HCT116 (cell line): ENCODE measurements around the gene GNAS. TPM values are rescaled to one million over a fixed set of nuclear protein-coding genes. Genes with fewer than 3 reads are reported as not detected.

ENCODE experiments used
- ATAC-seq: fragments of 200-7000 bp; cut with Tn5 transposase; 2 replicates; pipeline ENCODE4 v1.9.1; 2020; ENCODE audit warnings: mild to moderate bottlenecking, moderate library complexity
- BruUV-seq: library from RNA; stranded (reverse); fragments of 400-500 nt; replicated peaks from 2 replicates; lab custom pipeline; 2021; lab: Mats Ljungman, UMichigan
- CTCF ChIA-PET: fragments of 300-600 bp; sonication (Branson Sonifier 250); formaldehyde crosslinking; loops from one replicate; lab custom pipeline; 2021; ENCODE audit warnings: antibody characterized with exemption; lab: Charles Lee
- POLR2A ChIA-PET: fragments of 300-600, 350-600 bp; sonication (Branson Sonifier 250); formaldehyde crosslinking; loops from one replicate; lab custom pipeline; 2021; ENCODE audit warnings: antibody characterized with exemption; lab: Charles Lee
- RAD21 ChIA-PET, 2 experiments: fragments of 300-600 bp; sonication (Branson Sonifier 250); formaldehyde crosslinking; loops; one replicate each; lab custom pipeline; 2023; ENCODE audit warnings: low total read pairs in 2 of 2; ENCODE audit not compliant: uncharacterized antibody in 2 of 2, unreplicated experiment in 2 of 2, low non-redundant PET in 1 of 2; lab: Charles Lee
- DNase-seq: peaks from one replicate; pipeline ENCODE4 v3.0.0-alpha.2; 2010; ENCODE audit warnings: low read depth, low spot score
- H2AFZ ChIP-seq: fragments of 200-600 bp; shearing (Covaris generic), sonication (generic); 2 replicates; pipeline ENCODE4 v1.6.1; 2017; ENCODE audit warnings: low read depth, mixed run types, mixed read lengths, antibody characterized with exemption, low read length; ENCODE audit not compliant: poor library complexity, severe bottlenecking
- H3K27ac ChIP-seq: 2 replicates; pipeline ENCODE4 v1.5.1; 2012; ENCODE audit warnings: low read depth, low read length
- H3K27me3 ChIP-seq: fragments of 200-600 bp; sonication (generic); 2 replicates; pipeline ENCODE4 v1.6.1; 2016; ENCODE audit warnings: mixed run types, low read length, mixed read lengths; ENCODE audit not compliant: insufficient read depth
- H3K36me3 ChIP-seq, 2 experiments: fragments of 200-500 bp in 1 of 2; fragments of 200-600 bp in 1 of 2; sonication (Bioruptor generic) in 1 of 2; sonication (generic) in 1 of 2; 2 replicates each; pipeline versions ENCODE4 v1.5.1 to v1.6.1; 2014 to 2016; ENCODE audit warnings: low read length in 2 of 2, inconsistent platforms in 1 of 2, mixed read lengths in 1 of 2, mixed run types in 1 of 2; ENCODE audit not compliant: insufficient read depth in 2 of 2, control insufficient read depth in 1 of 2
- H3K4me1 ChIP-seq, 2 experiments: fragments of 200-600 bp in 1 of 2; sonication (generic) in 1 of 2; 2 replicates each; pipeline versions ENCODE4 v1.5.1 to v1.6.1; 2012 to 2017; ENCODE audit warnings: low read length in 2 of 2, inconsistent platforms in 1 of 2, mild to moderate bottlenecking in 1 of 2, mixed read lengths in 1 of 2, mixed run types in 1 of 2, moderate library complexity in 1 of 2; ENCODE audit not compliant: insufficient read depth in 2 of 2, control insufficient read depth in 1 of 2
- H3K4me2 ChIP-seq: fragments of 200-600 bp; sonication (generic); 2 replicates; pipeline ENCODE4 v1.6.1; 2017; ENCODE audit warnings: mixed run types, low read length, mixed read lengths
- H3K4me3 ChIP-seq, 2 experiments: fragments of 200-600 bp in 1 of 2; sonication (generic) in 1 of 2; replicated peaks in 1 of 2; 2 replicates each; pipeline ENCODE4 v1.5.1; 2011 to 2016; ENCODE audit warnings: low read length in 2 of 2, control low read depth in 1 of 2, low read depth in 1 of 2, mild to moderate bottlenecking in 1 of 2, mixed read lengths in 1 of 2, mixed run types in 1 of 2
- H3K79me2 ChIP-seq: fragments of 200-600 bp; sonication (generic); 2 replicates; pipeline ENCODE4 v1.6.1; 2017; ENCODE audit warnings: mild to moderate bottlenecking, mixed run types, low read length, moderate library complexity, mixed read lengths; ENCODE audit not compliant: insufficient read depth
- H3K9ac ChIP-seq: fragments of 200-600 bp; sonication (generic); 2 replicates; pipeline ENCODE4 v1.6.1; 2016; ENCODE audit warnings: low read length, mixed read lengths
- H3K9me2 ChIP-seq: fragments of 200-600 bp; sonication (generic), shearing (Covaris generic); 2 replicates; pipeline ENCODE4 v1.6.1; 2017; ENCODE audit warnings: mixed run types, mild to moderate bottlenecking, moderate library complexity; ENCODE audit not compliant: insufficient read depth
- H3K9me3 ChIP-seq, 2 experiments: fragments of 200-500 bp in 1 of 2; fragments of 200-600 bp in 1 of 2; sonication (Bioruptor generic) in 1 of 2; sonication (generic) in 1 of 2; 2 replicates each; pipeline ENCODE4 v1.6.1; 2014 to 2017; ENCODE audit warnings: low read length in 2 of 2, mixed read lengths in 2 of 2, inconsistent platforms in 1 of 2, low read depth in 1 of 2, mild to moderate bottlenecking in 1 of 2, mixed run types in 1 of 2, moderate library complexity in 1 of 2; ENCODE audit not compliant: control insufficient read depth in 1 of 2, insufficient read depth in 1 of 2
- H4K20me1 ChIP-seq: fragments of 200-600 bp; sonication (generic), shearing (Covaris generic); 2 replicates; pipeline ENCODE4 v1.6.1; 2017; ENCODE audit warnings: mixed run types, mild to moderate bottlenecking, moderate library complexity; ENCODE audit not compliant: insufficient read depth
- CTCF ChIP-seq, 3 experiments: fragments of 200-600 bp in 1 of 3; sonication (generic) in 1 of 3; IDR thresholded peaks in 2 of 3; conservative IDR thresholded peaks in 1 of 3; 2 replicates each; pipeline ENCODE4 v1.5.1; 2012 to 2017; ENCODE audit warnings: low read depth in 2 of 3, low read length in 2 of 3, antibody characterized with exemption in 1 of 3, borderline replicate concordance in 1 of 3, control low read depth in 1 of 3, mild to moderate bottlenecking in 1 of 3, mixed read lengths in 1 of 3, mixed run types in 1 of 3, moderate library complexity in 1 of 3; ENCODE audit not compliant: insufficient read depth in 1 of 3
- ELF1 ChIP-seq: IDR thresholded peaks from 2 replicates; pipeline ENCODE4 v1.6.1; 2012; ENCODE audit warnings: low read depth, borderline replicate concordance
- RAD21 ChIP-seq: IDR thresholded peaks from 2 replicates; pipeline ENCODE4 v1.6.1; 2012; ENCODE audit warnings: low read depth, mild to moderate bottlenecking
- YY1 ChIP-seq: IDR thresholded peaks from 2 replicates; pipeline ENCODE4 v1.6.1; 2011; ENCODE audit warnings: low read length, low read depth, moderate library complexity, mild to moderate bottlenecking; ENCODE audit not compliant: insufficient replicate concordance; ENCODE audit errors: extremely low read depth
- ZNF274 ChIP-seq: fragments of 200-500 bp; sonication (Bioruptor generic); IDR thresholded peaks from 2 replicates; pipeline ENCODE4 v1.6.1; 2014; ENCODE audit warnings: mild to moderate bottlenecking, low read depth, low read length, inconsistent platforms
- intact Hi-C: fragments of 100-400 bp; cut with micrococcal nuclease; formaldehyde crosslinking; loops from 2 replicates; pipeline ENCODE4 v1.10.0; 2022
- total RNA-seq: library from RNA; stranded (reverse); gene quantifications from one replicate; pipeline ENCODE4 v1.2.1, GENCODE V29; 2021; ENCODE audit not compliant: unreplicated experiment

The GNAS gene
- total RNA-seq, 1 experiment from 2014 or later = 699 TPM

GRCh38 chr20:58880994-58881752, 28.7 kb downstream of the GNAS start:
- ATAC-seq = peak; percentile 64
- intact Hi-C loops = loop anchor here (10.0 kb wide), 1 partner anchor 226 kb away; the partner anchor contains the start of gene STX16
- BruUV-seq = no TSS peak
- ChIA-PET CTCF (interaction anchor here (1.0 kb wide), 1 partner anchor 400 kb away, joined by 3 read pairs; no protein-coding TSS in a partner anchor), POLR2A (no interaction called here), RAD21 (no interaction called here)
- no peaks in the 10 kb centered on the region for H3K27me3 ChIP-seq
- TF ChIP-seq YY1 = no peak
- peak; percentile 21 to 62 (median 37); a peak in 4 of 6 replicates for TF ChIP-seq CTCF (IDR thresholded peaks at IDR 0.05 in 2 of 3, conservative IDR thresholded peaks at IDR 0.05 in 1 of 3; ENCODE audit: borderline replicate concordance in 1 of 3, insufficient read depth in 1 of 3, low read depth in 2 of 3, low read length in 2 of 3)
- TF ChIP-seq ZNF274 = no peak
- peak; percentile 48 for TF ChIP-seq RAD21
- no peak overlapping the region for H3K27ac ChIP-seq
- no peaks in the 10 kb centered on the region for H3K4me1 ChIP-seq
- no peak overlapping the region for H3K4me2 ChIP-seq
- no peaks in the 10 kb centered on the region for H3K36me3 ChIP-seq
- DNase-seq = no peak
- no peak overlapping the region for H2AFZ ChIP-seq
- no peaks in the 10 kb centered on the region for H3K9me2 ChIP-seq
- H3K9me3 ChIP-seq = no peaks in the 10 kb centered on the region
- no peaks in the 10 kb centered on the region for H3K79me2 ChIP-seq
- H4K20me1 ChIP-seq = no peaks in the 10 kb centered on the region
- no peak overlapping the region for H3K4me3 ChIP-seq
- H3K9ac ChIP-seq = no peak overlapping the region

GRCh38 chr20:58882704-58883089, 30.2 kb downstream of the GNAS start:
- intact Hi-C loops = loop anchor here (10.0 kb wide), 1 partner anchor 228 kb away; the partner anchor contains the start of gene STX16
- Histone ChIP-seq H3K27ac (no peak overlapping the region), H3K36me3 (no peaks in the 10 kb centered on the region), H3K4me3 (no peak overlapping the region), H3K27me3 (no peaks in the 10 kb centered on the region), H3K9me3 (no peaks in the 10 kb centered on the region), H3K9ac (no peak overlapping the region), H3K79me2 (peaks cover under 1% of the 10 kb centered on the region; the same call in 1 of the 2 replicates), H3K4me2 (no peak overlapping the region), H3K4me1 (peaks cover 0 to 4% of the 10 kb centered on the region in 2 experiments; a peak in 1 of 4 replicates), H4K20me1 (no peaks in the 10 kb centered on the region), H2AFZ (no peak overlapping the region), H3K9me2 (no peaks in the 10 kb centered on the region)
- no peak for ATAC-seq
- BruUV-seq = no TSS peak
- ChIA-PET CTCF (no interaction called here), POLR2A (no interaction called here), RAD21 (no interaction called here)
- TF ChIP-seq CTCF (IDR thresholded peaks at IDR 0.05 in 2 of 3, conservative IDR thresholded peaks at IDR 0.05 in 1 of 3; ENCODE audit: borderline replicate concordance in 1 of 3, insufficient read depth in 1 of 3, low read depth in 2 of 3, low read length in 2 of 3) (no peak), ELF1 (no peak)
- DNase-seq = no peak
